ENCODE measurements around the gene GNAT1.
A peak's percentile ranks its signal among the peaks of the same experiment; 100 is the strongest.
"Not testable (repeated sequence)": the region's sequence is repeated elsewhere in the genome, so short reads cannot be mapped to it uniquely, and the experiment has no call there.

GNAT1 gene

DNA sequence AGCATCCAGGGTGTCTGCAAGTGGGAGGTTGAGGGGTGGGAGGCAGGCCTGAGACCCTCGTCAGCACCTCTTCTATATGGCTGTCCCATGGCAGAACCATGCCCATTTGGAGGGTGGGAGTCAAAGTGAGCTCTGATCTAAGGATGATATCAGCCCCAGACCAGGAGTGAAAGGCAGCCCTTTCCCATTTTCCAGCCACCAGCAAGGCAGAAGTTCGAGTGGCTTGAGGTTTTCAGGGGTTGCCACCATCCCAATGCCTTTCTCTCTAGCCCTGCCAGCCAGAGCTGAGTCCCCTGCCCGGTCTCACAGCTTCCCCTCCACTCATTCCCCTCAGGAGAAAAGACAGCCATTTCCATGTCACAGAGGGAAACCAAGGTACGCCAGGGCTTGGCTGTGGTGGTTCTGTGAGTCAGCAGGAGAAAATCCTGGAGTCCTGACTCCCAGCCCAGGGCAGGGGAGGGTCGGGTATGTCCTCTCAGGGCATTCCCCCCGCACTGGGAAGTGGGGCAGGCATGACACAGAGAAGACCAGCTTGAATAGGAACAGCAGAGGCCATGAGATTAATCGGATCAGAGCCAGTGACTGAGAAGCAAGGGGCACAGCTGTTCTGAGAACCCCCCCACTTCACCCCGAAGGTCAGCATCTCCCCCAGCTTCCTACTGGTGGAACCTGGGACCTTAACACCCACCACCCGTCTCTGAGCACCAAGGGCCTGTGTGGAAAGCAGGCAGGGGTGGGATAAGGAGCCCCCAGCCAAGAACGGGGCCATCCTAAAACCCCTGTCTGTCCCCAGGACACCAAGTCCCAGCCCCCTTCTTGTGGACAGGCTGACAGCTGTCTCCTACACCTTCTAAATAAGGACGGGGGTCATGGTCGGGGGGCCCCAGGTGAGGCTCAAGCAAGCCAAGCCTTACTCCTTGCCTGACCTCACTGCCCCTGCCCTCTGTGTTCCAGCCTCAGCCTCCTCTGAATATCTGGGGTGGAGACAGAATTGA lies 12.7 kb downstream of the GNAT1 start:
- DNase-seq = no peak

GRCh38 chr3:50204804-50205412 lies 13.5 kb downstream of the GNAT1 start, which contains the start of gene SLC38A3:
TSS of gene SLC38A3 (plus strand) at chr3:50205271. CDS start at chr3:50214200, 8,929 bp downstream.
- DNase-seq = no peak

DNA sequence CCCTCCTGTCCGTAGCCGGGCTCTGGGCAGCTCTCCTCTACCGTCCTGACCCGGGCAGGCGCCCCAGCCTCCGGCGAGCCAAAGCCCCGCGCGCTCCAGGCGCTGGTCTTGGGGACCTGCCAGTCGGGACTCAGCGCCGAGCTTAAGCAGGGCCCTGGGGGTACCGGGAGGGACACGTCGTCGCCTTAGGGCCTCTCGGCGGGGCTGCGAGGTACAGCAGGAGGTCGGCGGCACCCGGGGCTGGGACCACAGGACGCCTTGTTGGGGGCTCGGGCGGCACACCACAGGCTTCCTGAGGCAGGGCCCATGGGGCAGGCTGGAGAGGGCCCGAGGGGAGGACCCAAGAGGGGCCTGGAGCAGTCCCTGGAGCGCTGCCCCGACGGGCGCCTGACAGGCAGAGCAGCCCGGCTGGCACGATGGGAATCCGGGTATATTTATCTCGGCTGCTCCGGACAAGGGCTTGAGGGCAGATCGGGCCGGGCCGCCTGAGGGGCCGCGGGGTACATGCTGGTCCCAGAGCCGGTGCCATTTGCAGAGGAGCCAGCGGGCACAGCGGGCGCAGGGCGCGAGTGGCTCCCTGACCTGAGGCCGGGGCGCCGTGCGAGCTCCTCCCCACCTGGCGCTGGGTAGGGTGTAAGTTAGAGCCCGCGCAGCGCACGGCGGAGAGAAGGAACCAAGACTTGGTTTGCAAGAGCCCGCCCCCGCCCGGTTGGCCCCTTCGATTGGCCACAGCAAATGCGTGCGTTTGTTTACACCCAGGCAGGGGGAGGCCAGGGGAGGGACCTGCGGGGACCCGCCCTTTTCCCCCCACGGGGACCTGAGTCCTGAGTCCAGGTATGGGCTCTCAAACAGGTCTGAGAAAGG lies 14.2 kb downstream of the GNAT1 start:
- no peak for DNase-seq

DNA sequence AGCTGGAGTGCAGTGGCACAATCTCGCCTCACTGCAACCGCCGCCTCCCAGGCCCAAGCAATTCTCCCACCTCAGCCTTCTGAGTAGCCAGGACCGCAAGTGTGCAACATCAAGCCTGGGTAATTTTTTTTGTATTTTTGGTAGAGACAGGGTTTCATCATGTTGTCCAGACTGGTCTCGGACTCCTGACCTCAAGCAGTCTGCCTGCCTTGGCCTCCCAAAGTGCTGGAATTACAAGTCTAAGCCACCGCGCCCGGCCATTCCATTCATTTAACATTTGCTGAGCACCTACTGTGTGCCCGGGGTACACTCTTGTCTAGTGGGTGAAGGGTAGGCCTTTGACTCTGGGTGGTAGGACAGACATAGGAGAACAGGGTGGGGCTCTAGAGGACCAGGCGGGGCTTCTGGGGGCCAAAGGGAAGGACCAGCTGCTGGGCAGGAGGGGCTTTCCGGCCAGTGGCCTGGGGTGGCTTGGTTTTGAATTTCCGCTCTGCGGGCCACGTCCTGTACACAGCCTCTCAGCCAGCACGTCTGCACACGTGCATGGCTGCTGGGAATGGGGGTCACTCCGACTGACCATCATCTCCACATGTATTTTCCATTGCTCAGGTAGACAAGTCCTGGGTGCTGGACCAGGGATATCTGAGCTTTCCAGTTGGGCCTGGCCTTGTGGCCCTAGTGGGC lies 16.1 kb downstream of the GNAT1 start:
- no peak for DNase-seq

DNA sequence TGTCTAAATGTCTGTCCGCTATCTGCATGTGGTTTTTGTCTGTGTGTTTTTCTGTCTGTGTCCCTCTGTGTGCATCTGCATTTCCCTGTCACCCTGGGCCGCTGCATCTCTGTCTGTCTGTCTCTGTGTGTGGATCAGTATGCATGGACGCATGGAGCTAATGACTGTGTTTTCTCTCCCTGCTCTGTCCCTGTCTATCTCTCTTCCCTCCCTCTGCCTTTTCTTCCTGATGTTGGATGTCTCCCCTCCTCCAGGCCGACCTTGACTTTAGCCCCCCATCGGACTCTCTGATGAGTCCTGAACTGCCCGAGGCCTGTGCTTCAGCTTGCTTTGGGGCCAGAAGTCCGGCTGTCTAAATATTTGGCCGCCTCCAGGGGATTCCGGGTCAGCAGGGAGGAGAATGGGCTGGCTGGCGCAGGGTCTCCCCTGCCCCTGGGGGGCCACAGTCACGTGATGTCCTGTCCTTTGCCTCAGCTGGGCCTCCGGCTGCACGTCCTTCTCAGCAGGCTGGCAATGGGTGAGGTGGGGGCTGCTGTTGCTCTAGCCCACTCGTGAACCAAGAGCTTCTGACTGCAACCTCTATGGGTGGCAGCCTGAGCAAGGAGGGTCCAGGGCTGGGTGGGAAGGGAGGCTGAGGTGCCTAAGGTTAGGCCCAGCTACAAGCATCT lies 17.4 kb downstream of the GNAT1 start:
- DNase-seq = no peak

DNA sequence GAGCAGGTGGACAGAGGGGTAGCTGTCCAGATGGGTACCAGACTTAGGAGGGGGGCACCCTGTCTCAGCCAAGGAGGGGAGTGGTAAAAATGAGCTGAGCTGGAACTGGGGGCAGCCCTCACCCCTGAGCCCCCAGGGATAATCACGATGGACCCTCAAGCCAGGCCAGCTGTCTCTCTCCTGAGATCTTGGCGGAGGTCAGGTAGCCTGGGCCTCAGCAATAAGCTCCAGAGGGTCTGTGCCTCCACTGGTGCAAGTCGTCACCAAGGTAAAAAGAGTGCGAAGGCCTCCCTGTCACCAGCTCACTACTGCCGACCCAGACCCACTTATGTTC lies 18.7 kb downstream of the GNAT1 start:
- no peak for DNase-seq

GRCh38 chr3:50210510-50211367 lies 19.3 kb downstream of the GNAT1 start:
- DNase-seq = no peak

DNA sequence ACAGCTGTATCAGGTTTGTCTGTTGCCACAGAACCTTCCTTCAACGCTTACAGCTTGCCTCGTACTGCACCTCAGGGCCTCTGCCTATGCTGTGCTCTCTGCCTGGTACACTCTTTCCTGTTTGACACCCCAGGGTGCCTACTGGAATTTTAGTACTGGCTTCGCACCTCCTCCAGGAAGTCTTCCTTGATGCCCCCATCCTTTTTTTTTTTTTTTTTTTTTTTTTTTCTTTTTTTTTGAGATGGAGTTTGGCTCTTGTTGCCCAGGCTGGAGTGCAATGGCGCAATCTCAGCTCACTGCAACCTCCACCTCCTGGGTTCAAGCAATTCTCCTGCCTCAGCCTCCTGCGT lies 19.9 kb downstream of the GNAT1 start:
- DNase-seq = not testable (repeated sequence)

DNA sequence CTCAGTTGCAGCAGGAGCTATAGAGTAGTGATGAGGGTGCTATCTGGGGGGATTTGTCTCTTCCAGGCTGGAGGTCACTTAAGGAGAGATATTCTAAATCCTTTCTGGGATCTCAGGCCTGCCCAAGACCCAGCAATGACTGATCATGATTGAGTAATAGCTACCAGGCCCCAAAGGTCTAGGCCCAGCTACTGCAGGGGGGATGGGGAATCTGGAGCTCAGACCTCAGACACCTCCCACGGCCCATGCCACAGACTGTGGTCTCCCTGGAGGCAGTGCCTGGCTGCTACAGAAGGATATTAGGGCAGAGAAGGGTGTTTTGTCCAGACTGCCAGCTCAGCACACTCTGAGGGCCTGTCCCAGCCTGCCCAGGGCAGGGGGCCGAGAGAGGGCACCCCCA lies 20.5 kb downstream of the GNAT1 start:
- no peak for DNase-seq

GRCh38 chr3:50212502-50212901 lies 21.1 kb downstream of the GNAT1 start:
- no peak for DNase-seq

- no peak for DNase-seq
These were observed 21.6 kb downstream of the GNAT1 start for GRCh38 chr3:50212971-50213370.

DNA sequence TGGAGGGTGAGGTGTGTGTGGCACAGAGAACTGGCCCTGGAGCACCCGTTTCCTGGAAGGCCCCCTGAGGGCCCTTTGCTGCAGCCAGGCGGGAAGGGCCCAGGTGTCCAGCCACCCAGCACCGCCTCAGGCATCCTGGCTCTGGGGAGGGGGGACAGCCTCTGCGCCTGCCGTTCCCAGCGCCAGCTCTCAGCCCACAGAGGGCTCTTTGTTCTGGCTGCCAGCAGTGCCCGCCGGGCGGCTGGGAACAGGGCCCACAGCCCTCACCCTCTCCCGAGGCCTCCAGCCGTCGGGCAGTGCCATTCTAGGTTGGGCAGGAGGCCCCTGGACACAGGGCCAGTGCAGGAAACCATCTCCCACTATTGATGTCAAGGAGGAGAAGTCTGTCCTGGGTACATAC lies 22.0 kb downstream of the GNAT1 start:
- DNase-seq = no peak

DNA sequence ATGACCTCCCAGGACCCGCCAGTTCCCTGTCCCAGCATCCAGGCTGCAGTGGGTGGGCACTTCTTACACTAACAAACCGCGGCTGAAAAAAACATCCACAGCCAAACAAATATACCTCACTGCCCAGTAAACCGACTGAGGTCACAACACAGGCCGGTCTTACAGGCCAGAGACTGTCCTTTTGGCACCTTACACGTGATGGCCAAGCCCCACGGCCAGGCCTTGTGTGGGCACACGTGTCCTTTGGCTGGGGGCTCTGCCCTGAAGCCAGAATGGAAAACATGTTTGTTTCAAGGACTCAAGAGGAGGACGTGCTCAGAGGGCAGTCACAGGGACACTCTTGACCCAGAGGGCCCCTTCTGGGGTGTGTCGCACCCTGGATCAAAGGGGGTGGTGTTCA lies 23.4 kb downstream of the GNAT1 start:
- DNase-seq = no peak

GRCh38 chr3:50215529-50215928 lies 24.1 kb downstream of the GNAT1 start:
- no peak for DNase-seq

DNA sequence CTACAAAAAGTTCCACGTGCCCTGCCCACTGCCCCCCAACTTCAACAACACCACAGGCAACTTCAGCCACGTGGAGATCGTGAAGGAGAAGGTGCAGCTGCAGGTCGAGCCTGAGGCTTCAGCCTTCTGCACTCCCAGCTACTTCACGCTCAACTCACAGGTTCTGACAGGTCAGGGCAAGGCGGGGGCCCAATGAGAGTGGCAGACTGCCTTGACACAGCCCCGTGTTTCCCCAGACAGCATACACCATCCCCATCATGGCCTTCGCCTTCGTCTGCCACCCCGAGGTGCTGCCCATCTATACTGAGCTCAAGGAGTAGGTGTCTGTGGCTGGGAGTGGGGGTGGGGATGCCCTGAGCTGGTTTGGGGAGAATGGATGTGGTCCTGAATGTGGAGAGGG lies 26.3 kb downstream of the GNAT1 start:
- DNase-seq = no peak

GRCh38 chr3:50218448-50218847 lies 27.0 kb downstream of the GNAT1 start:
- no peak for DNase-seq

DNA sequence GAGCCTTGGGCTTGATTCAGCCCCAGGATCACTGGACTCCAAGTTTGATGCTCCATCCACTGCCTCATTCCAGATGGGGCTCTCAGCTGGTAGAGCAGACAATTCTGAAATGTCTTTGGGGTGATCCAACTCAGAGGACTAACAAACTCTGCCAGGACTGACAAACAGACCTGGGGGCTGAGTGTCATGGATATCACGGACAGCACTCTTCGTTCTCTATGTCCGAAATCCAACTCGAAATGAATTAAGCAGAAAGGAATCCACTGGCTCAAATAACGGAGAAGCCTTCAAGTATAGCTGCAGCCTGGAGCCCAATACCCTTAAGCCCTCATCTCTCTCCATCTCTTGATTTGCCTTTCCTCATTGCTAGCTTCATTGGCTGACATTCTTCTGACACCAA lies 27.9 kb downstream of the GNAT1 start:
- no peak for DNase-seq

DNA sequence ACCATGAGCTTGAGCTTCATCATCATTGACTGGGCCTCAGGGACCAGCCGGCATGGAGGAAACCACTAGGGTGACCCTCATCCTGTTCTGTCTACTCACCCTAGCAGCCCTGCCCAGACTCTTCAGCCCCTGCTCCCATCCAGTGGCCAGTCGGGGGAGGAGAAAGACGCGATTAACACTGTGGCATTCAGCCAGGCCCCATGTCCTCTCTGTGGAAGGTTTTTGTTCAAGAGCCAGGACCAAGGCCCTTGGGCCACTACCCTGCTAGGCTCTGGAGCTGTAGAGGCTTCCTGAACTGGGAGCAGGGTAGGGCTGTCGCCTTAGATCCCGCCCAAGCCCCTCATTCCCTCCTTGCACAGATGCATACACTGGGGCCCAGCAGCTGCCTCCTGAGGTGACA lies 28.7 kb downstream of the GNAT1 start:
- DNase-seq = no peak

DNA sequence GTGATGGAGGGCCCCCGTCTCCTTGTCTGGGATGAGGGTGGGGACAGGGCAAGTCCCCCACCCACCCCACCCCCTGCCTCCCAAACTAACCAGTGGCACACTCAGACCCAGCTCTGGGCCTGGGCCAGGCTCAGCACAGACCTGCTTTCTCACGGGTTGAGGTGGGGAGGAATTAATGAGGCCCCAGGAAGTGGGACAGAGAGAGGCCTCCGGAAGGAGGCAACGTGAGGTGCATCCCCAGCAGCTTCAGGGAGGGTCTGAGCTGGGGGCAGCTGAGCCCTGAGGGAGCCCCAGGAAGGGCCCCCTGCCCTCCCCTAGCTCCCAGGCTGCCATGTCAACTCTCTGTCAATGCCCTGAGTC lies 29.6 kb downstream of the GNAT1 start:
- DNase-seq = no peak

- peak; percentile 60 for DNase-seq
These were observed 30.2 kb downstream of the GNAT1 start for GRCh38 chr3:50221411-50222168.

DNA sequence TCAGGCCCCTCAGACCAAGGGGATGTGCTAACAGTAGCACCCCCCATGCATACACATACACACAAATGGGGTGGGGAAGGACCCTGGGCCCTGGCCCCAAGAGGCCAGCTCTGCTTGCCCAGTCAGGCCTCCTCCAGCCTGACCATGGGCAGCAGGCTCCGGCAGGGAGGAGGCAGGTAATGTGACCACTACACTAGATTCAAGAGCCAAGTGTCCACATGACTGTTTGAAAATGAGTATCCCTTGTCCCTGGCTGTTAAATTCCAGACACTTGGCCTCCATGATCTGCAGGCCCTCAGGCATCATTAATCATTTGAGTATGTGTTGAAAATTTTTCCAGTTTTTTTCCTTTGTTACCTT lies 30.7 kb downstream of the GNAT1 start:
- DNase-seq = no peak

Data from suppressor macrophage treated with lipopolysaccharide for 4 hours (primary cell).